DND-41 (cell line): ENCODE measurements around the gene ARID2.

Source experiments
- CTCF ChIP-seq: IDR thresholded peaks from 2 replicates; pipeline ENCODE4 v1.5.1; 2012; ENCODE audit warnings: borderline replicate concordance, low read length, moderate library complexity, mild to moderate bottlenecking; ENCODE audit not compliant: poor library complexity, severe bottlenecking; ENCODE audit errors: extremely low read depth
- EZH2 ChIP-seq: IDR thresholded peaks from 3 replicates; pipeline ENCODE4 v1.6.1; 2012; ENCODE audit warnings: borderline replicate concordance, low read depth, mild to moderate bottlenecking, moderate library complexity, low read length, inconsistent platforms; ENCODE audit not compliant: severe bottlenecking

GRCh38 chr12:45705404-45705803 is 24.1 kb upstream of the ARID2 start:
- TF ChIP-seq EZH2 = no peak
- no peak for TF ChIP-seq CTCF
